Common myeloid progenitor, CD34-positive (primary cell): ENCODE data around the gene DHCR24.
"Not testable (repeated sequence)": the region's sequence is repeated elsewhere in the genome, so short reads cannot be mapped to it uniquely, and the experiment has no call there.

ENCODE experiments used
- CTCF ChIA-PET: fragments of 350-600 bp; sonication (Branson Sonifier 250); formaldehyde crosslinking; loops from one replicate; lab custom pipeline; 2021; ENCODE audit warnings: antibody characterized with exemption; lab: Charles Lee
- POLR2A ChIA-PET: fragments of 350-600 bp; sonication (Branson Sonifier 250); formaldehyde crosslinking; loops from one replicate; lab custom pipeline; 2021; ENCODE audit warnings: antibody characterized with exemption; lab: Charles Lee
- DNase-seq, 3 donors: peaks; one replicate each; pipeline versions ENCODE4 v3.0.0 to v3.0.0-alpha.2; 2013
- H3K27ac ChIP-seq, 2 experiments: 1 replicate in 1 of 2; 2 replicates in 1 of 2; pipeline ENCODE4 v1.7.0; 2013; ENCODE audit warnings: inconsistent platforms in 2 of 2, low read length in 2 of 2, mild to moderate bottlenecking in 2 of 2, low read depth in 1 of 2, moderate library complexity in 1 of 2; ENCODE audit not compliant: severe bottlenecking in 2 of 2, insufficient read depth in 1 of 2, poor library complexity in 1 of 2
- H3K27me3 ChIP-seq, 5 experiments: replicated peaks in 2 of 5; 1 replicate in 3 of 5; 2 replicates in 2 of 5; pipeline versions ENCODE4 v1.6.1 to v1.7.0; 2013; ENCODE audit warnings: low read length in 4 of 5, mild to moderate bottlenecking in 2 of 5, moderate library complexity in 2 of 5, inconsistent platforms in 1 of 5; ENCODE audit not compliant: insufficient read depth in 5 of 5, control insufficient read depth in 4 of 5
- H3K36me3 ChIP-seq, 4 experiments: 1 replicate in 2 of 4; 2 replicates in 2 of 4; pipeline versions ENCODE4 v1.6.1 to v1.7.0; 2013; ENCODE audit warnings: low read length in 3 of 4, control low read depth in 1 of 4, mild to moderate bottlenecking in 1 of 4; ENCODE audit not compliant: control insufficient read depth in 4 of 4, insufficient read depth in 4 of 4
- H3K4me1 ChIP-seq, 4 experiments: 1 replicate in 3 of 4; 2 replicates in 1 of 4; pipeline versions ENCODE4 v1.6.1 to v1.7.1; 2013; ENCODE audit warnings: low read length in 3 of 4, mild to moderate bottlenecking in 3 of 4, control low read depth in 1 of 4, inconsistent platforms in 1 of 4, moderate library complexity in 1 of 4; ENCODE audit not compliant: control insufficient read depth in 4 of 4, insufficient read depth in 4 of 4; ENCODE audit errors: control extremely low read depth in 1 of 4
- H3K4me3 ChIP-seq, 7 experiments: 1 replicate in 4 of 7; 2 replicates in 3 of 7; pipeline versions ENCODE4 v1.5.1 to v1.7.0; 2013; ENCODE audit warnings: mild to moderate bottlenecking in 7 of 7, low read length in 6 of 7, moderate library complexity in 6 of 7, inconsistent platforms in 2 of 7, low read depth in 2 of 7, control low read depth in 1 of 7; ENCODE audit not compliant: insufficient read depth in 4 of 7, control insufficient read depth in 1 of 7; ENCODE audit errors: extremely low read depth in 1 of 7
- H3K9me3 ChIP-seq, 5 experiments: 1 replicate in 4 of 5; 2 replicates in 1 of 5; pipeline versions ENCODE4 v1.6.1 to v1.7.1; 2013; ENCODE audit warnings: low read length in 4 of 5, mild to moderate bottlenecking in 2 of 5, inconsistent platforms in 1 of 5, low read depth in 1 of 5, moderate library complexity in 1 of 5; ENCODE audit not compliant: control insufficient read depth in 4 of 5, insufficient read depth in 2 of 5; ENCODE audit errors: control extremely low read depth in 1 of 5
- WGBS: methylation state at CpG from one replicate; pipeline ENCODE4 v1.1.5; 2013; ENCODE audit not compliant: insufficient coverage; 5-methylcytosine and 5-hydroxymethylcytosine counted together

Gene DHCR24

GRCh38 chr1:54883349-54884102 lies 3.5 kb downstream of the DHCR24 start:
- Histone ChIP-seq H3K9me3 (peaks cover 0 to 5% (median 0%) of the 10 kb centered on the region in 5 experiments), H3K27me3 (peaks cover 0 to 11% (median 0%) of the 10 kb centered on the region in 5 experiments), H3K4me3 (no peak overlapping the region), H3K36me3 (peaks cover 0 to 67% (median 10%) of the 10 kb centered on the region in 4 experiments), H3K4me1 (peaks cover 0 to 41% (median 20%) of the 10 kb centered on the region in 4 experiments), H3K27ac (no peak overlapping the region)
- CTCF ChIA-PET = interaction anchor here (1.2 kb wide), 1 partner anchor 11 kb away, joined by 3 read pairs; no protein-coding TSS in a partner anchor
- POLR2A ChIA-PET = no interaction called here
- WGBS = 97% methylated on average over 6 of the region's 10 CpGs
- no peak for DNase-seq

GRCh38 chr1:54882519-54882918 lies 4.5 kb downstream of the DHCR24 start:
- Histone ChIP-seq H3K27ac (no peak overlapping the region), H3K4me1 (peaks cover 0 to 31% (median 16%) of the 10 kb centered on the region in 4 experiments), H3K27me3 (peaks cover 0 to 6% (median 0%) of the 10 kb centered on the region in 5 experiments), H3K9me3 (peaks cover 0 to 5% (median 0%) of the 10 kb centered on the region in 5 experiments), H3K36me3 (peaks cover 0 to 72% (median 12%) of the 10 kb centered on the region in 4 experiments), H3K4me3 (no peak overlapping the region)
- no CpG with 5 or more reads among the region's 1 CpG for WGBS
- ChIA-PET CTCF (no interaction called here), POLR2A (no interaction called here)
- no peak for DNase-seq

GRCh38 chr1:54881604-54882003 lies 5.4 kb downstream of the DHCR24 start:
- WGBS = 100% methylated on average over 2 of the region's 2 CpGs
- H3K4me1 ChIP-seq = peaks cover 0 to 30% (median 10%) of the 10 kb centered on the region in 4 experiments

GRCh38 chr1:54879872-54880271 lies 7.1 kb downstream of the DHCR24 start:
- peaks cover 0 to 5% (median 0%) of the 10 kb centered on the region in 5 experiments for H3K9me3 ChIP-seq
- H3K27me3 ChIP-seq = no peaks in the 10 kb centered on the region
- H3K36me3 ChIP-seq = peaks cover 2 to 86% (median 21%) of the 10 kb centered on the region in 4 experiments
- no peak for DNase-seq
- peaks cover 0 to 17% (median 0%) of the 10 kb centered on the region in 4 experiments for H3K4me1 ChIP-seq
- CTCF ChIA-PET = no interaction called here
- no peak overlapping the region for H3K4me3 ChIP-seq
- no CpG with 5 or more reads among the region's 1 CpG for WGBS
- no peak overlapping the region for H3K27ac ChIP-seq
- POLR2A ChIA-PET = no interaction called here

More at GRCh38 chr1:54881604-54882003, 5.4 kb downstream of the DHCR24 start:
- H3K27me3 ChIP-seq, H3K9me3 ChIP-seq, H3K4me3 ChIP-seq, POLR2A ChIA-PET, CTCF ChIA-PET, DNase-seq, H3K27ac ChIP-seq: not testable (repeated sequence)
- H3K36me3 ChIP-seq = peaks cover 0 to 82% (median 13%) of the 10 kb centered on the region in 4 experiments

GRCh38 chr1:54876814-54877213 lies 10.2 kb downstream of the DHCR24 start:
- DNase-seq = no peak
- 93% methylated on average over 3 of the region's 5 CpGs for WGBS
- POLR2A ChIA-PET = no interaction called here
- no peak overlapping the region for H3K4me3 ChIP-seq
- CTCF ChIA-PET = interaction anchor here (1.2 kb wide), 1 partner anchor 15 kb away, joined by 3 read pairs; no protein-coding TSS in a partner anchor
- peaks cover 0 to 5% (median 0%) of the 10 kb centered on the region in 5 experiments for H3K9me3 ChIP-seq
- H3K36me3 ChIP-seq = peaks cover 3 to 86% (median 22%) of the 10 kb centered on the region in 4 experiments
- H3K27ac ChIP-seq = no peak overlapping the region
- H3K27me3 ChIP-seq = no peaks in the 10 kb centered on the region
- no peaks in the 10 kb centered on the region for H3K4me1 ChIP-seq

- DNase-seq = no peak
- WGBS = no CpG with 5 or more reads among the region's 5 CpGs
These were observed 12.0 kb downstream of the DHCR24 start for GRCh38 chr1:54875000-54875399.

More at GRCh38 chr1:54875000-54875399, 12.0 kb downstream of the DHCR24 start:
- CTCF ChIA-PET = interaction anchor here (1.4 kb wide), 1 partner anchor 71 kb away, joined by 4 read pairs; no protein-coding TSS in a partner anchor
- Histone ChIP-seq H3K9me3 (peaks cover 0 to 5% (median 0%) of the 10 kb centered on the region in 5 experiments), H3K4me3 (no peak overlapping the region), H3K36me3 (peaks cover 5 to 89% (median 26%) of the 10 kb centered on the region in 4 experiments), H3K27me3 (no peaks in the 10 kb centered on the region), H3K27ac (no peak overlapping the region), H3K4me1 (no peaks in the 10 kb centered on the region)
- POLR2A ChIA-PET = no interaction called here
